ENCODE measurements around the gene PHLPP1.

- TF ChIP-seq, protein P1, sequence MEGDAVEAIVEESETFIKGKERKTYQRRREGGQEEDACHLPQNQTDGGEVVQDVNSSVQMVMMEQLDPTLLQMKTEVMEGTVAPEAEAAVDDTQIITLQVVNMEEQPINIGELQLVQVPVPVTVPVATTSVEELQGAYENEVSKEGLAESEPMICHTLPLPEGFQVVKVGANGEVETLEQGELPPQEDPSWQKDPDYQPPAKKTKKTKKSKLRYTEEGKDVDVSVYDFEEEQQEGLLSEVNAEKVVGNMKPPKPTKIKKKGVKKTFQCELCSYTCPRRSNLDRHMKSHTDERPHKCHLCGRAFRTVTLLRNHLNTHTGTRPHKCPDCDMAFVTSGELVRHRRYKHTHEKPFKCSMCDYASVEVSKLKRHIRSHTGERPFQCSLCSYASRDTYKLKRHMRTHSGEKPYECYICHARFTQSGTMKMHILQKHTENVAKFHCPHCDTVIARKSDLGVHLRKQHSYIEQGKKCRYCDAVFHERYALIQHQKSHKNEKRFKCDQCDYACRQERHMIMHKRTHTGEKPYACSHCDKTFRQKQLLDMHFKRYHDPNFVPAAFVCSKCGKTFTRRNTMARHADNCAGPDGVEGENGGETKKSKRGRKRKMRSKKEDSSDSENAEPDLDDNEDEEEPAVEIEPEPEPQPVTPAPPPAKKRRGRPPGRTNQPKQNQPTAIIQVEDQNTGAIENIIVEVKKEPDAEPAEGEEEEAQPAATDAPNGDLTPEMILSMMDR (IDR thresholded peaks at IDR 0.05), result no peak
- TF ChIP-seq POLR2A (IDR thresholded peaks at IDR 0.05), result no peak
Measured at GRCh38 chr18:63002305-63002704, 287.0 kb downstream of the PHLPP1 start.
